ENCODE results near the gene KIF26B.
"Not testable (repeated sequence)": the region's sequence is repeated elsewhere in the genome, so short reads cannot be mapped to it uniquely, and the experiment has no call there.

Gene KIF26B

DNA sequence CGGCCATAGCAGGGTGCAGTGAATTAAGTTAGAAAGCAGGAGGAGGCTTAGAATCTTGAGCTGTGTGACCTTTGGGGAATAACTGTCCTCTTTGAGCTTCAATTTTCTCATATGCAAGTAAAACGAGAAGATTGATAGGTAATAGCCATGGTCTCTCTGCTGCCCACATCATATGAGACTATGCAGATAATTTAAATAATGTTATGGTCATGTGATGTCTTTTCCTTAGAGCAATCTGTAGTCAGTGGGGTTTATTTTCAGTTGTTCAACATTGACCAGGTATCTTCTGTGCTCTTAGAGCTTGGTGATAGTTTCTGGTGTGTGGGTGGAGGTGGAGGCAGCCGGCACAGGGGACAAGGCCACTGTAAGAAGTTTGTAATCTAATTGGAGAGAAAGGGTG is 537.1 kb downstream of the KIF26B start:
- no peak for DNase-seq

DNA sequence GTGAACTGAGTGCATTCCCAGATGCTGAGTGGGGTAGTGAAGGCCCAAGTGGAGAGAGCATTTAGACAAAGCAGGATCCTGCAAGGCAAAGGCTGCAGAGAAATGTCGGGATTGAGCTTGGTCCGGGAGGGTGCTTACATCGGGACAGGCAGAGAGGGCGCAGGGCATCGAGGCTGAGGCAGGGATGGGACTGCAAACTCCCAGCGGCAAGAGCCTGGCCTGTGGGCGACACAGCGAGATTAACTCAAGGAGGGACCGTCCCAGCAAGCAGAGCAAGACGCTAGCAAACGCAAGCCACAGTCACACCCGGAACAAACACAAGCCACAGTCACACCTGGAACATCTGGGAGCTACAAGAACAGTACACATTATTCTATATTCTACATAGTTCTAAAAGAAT is 537.5 kb downstream of the KIF26B start:
- no peak for DNase-seq

DNA sequence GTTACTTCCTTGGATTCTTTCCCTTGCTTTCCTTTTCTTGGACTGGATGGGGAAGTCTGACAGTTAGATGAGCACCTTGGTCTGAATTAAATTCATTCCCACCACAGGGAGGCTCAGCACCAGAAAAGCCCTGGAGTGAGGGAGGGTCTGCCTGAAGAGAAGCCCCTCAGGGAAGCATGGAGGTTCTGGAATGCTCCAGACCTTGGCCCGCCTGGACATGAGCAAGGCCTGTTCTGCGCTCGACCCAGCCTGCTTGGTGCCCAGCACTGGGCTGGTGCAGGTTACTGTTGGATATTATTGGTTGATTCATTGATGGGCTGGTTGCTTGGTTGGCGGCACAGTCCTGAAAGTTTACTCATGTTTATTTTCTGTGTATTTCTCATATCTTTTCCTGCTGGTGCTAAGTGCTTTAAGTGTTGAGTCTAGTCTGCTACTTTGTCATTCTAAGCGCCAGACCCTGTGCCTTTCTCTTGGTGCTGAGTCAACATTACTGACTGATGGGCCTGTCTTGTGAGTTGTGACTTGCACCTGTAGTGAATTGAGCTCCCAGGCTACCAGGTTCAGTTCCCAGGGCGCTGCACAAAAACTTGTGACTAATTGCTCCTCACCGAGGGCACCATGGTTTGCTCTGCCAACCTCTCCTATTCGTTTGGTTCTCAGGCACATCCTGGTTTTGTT is 538.5 kb downstream of the KIF26B start:
- no peak for DNase-seq

DNA sequence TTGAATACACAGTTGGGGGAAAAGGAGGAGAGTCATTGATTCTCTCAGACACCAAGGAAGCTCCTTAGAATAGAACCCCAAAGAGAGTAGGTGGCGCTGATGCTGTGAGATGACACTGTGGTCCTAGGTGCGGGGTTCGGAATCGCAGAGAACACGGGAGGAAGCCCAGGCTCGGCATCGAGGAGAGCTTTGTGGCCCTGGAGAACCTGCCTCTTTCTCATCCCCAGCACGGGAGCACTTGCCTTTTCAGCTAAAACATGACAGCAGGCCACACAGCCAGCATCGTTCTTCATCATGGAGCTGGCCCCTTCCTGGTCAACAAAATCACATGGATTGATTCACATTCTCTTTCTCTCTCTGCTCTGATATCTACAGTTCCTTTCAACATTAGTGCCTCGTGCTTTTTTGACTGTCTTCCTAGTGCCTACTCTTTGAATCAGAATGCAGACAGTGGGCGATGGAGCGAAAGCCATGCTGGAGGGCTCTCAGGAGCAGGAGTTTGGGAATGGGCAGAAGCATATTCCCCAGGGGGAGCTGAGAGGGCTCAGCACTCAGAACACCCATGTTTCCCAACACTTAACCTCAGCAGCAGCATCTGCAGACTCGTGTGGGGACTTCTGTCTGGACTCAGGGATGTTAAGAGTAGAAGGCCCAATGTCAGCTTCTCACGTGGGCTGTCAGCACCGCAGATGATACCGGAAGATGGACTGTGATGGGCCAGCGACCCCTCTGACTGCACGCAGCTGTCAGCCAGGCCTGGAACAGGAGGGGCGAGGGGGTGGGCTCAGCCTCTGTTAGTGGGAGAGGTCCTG is 539.4 kb downstream of the KIF26B start:
- no peak for DNase-seq

DNA sequence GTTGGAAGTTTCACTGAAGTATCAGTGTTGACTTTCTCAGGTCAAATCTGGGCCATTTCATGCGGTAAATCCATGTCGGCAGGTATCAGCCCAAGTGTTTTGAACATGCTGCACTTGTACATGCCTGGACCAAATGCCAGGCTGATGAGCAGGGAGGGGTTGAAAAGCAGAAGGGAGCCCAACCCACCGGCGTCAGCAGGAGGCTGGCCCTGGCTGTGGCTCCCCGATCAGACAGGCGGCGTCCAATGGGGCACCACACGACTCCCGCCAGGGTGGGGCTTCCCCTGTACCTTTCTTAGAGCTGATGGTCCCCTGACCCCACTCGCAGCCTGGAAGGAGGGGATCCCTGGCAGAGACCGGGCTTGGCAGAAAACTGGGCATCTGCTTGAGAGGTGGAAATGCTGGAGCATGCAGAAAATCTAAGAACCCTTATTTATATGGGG is 540.0 kb downstream of the KIF26B start:
- DNase-seq = no peak

DNA sequence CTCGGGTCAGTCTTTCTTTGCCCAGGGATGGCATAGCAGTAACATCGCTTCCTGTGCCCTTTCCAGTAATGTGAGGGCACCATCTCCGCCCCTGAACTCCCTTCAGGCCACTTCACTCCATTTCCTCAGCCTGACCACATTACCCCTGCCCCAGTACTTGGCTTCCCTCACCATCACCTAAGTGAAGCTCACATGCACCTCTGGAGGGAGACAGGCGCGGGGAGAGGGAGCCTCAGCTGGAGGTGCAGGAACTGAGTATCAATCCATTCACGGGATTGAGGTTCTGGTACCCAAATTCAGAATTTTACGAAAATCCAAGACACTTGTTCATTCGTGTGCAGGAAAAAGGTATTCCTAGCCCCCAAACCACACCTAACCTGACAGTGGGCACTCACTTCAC is 540.4 kb downstream of the KIF26B start:
- DNase-seq = no peak

DNA sequence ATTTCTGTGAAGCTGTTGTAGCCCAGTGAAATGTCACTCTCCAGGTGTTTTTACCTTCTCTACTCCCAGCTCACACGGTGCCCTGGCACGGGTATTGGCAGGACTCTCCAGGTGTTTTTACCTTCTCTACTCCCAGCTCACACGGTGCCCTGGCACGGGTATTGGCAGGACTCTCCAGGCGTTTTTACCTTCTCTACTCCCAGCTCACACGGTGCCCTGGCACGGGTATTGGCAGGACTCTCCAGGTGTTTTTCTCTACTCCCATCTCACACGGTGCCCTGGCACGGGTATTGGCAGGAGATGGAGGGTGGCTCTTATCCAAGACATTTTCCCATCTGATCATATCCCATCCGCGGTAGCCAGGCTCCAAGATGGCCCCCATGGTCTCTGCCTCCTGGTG is 540.9 kb downstream of the KIF26B start:
- not testable (repeated sequence) for DNase-seq

DNA sequence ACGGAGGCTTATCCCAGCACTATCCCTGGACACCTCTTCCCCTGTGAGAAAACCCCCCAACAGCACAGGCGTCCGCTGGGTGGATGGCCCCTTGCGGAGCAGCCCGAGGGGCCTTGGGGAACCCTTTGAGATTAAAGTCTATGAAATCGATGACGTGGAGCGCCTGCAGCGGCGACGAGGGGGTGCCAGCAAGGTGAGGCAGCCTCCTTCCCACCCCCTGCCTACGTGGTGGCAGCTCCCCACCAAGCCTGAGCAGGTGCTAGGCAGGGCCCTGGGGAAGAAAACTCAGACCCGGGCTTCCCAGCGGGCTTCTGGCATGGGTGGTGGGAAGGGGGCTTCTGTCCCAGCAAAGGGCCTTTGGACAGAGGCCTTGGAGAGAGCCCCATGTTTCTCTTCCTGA is 543.3 kb downstream of the KIF26B start:
- no peak for DNase-seq

DNA sequence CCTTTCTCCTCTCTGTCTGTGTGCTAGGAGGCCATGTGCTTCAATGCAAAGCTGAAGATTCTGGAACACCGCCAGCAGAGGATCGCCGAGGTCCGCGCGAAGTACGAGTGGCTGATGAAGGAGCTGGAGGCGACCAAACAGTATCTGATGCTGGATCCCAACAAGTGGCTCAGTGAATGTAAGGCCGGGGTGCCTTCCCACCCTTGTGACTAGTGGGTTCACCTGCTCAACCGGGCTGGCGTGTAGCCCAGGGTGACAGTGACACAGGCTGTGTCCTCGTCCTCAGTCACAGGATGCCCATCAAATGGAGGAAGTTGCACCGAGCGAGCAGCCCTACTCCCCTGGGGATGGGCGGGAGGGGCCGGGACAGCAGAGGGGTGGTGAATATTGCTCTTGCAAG is 544.1 kb downstream of the KIF26B start:
- DNase-seq = no peak

DNA sequence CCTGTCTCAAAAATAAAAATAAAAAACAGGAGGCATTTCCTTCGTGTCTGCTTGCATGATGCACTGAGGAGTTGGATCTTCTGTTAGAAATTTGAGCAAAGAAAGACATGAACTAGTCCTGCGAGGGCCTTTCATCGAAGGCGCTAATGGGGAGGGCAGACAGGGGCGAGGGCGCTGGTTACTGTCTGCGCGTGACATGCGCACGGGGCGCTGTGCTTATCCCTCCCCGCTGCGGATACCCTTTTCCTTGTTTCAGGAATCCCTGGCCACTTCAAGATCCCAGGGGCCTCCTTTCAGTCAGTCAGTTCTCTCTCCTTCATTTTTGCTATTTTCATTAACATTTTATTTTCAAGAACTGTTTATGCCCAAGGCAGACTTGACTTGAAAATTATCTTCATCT is 545.8 kb downstream of the KIF26B start:
- DNase-seq = no peak

DNA sequence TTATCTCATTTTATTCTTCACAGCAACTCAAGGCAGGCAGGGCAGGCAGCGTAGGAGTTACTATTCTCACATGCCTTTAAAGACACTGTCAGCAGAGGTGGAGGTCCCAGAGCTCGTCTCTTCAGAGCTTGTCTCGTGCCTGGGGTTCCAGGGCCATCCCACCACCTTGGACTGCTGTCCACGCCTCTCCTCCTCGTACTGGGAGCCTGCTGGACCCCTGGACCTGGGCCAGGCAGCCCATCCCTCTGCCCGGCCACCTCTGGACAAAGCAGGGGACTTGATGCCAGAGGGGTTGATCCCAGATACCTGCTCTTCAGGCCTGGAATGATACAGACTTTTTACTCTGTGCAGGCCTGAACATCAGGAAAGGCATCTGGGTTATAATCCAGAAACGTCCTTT is 546.8 kb downstream of the KIF26B start:
- no peak for DNase-seq

DNA sequence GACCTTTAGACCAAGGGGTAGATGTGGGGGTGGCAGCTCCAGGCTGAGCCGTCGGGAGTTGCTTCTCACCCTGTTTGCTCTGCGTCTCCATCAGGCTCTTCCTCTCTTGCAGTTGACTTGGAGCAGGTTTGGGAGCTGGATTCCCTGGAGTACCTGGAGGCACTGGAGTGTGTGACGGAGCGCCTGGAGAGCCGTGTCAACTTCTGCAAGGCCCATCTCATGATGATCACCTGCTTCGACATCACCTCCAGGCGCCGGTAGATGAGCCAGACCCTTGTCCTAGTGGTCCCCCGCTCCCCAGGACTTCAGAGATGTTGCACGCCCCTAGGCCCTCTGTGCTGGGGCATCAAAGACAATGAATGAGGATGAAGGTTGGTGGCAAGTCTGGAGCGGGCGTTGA is 547.6 kb downstream of the KIF26B start:
- no peak for DNase-seq

DNA sequence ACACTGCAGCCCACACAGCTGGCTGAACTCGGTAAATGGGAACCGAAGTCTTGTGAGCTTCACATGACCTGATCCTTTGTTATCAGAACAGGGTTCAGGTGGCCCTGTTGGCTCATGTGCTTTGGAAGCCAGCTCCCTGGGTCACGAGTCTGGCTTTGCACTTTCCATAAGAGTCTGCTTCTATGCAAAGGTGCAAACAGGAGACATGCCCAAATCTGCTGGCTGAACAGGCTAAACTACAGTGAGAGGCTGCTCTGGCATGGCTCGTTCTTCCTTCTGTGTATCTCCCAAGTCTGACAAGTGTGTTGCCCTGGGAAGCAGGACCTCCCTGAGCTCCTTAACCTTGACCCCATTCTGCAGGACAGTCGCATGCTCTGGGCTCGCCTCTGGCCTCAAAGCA is 549.6 kb downstream of the KIF26B start:
- no peak for DNase-seq

DNA sequence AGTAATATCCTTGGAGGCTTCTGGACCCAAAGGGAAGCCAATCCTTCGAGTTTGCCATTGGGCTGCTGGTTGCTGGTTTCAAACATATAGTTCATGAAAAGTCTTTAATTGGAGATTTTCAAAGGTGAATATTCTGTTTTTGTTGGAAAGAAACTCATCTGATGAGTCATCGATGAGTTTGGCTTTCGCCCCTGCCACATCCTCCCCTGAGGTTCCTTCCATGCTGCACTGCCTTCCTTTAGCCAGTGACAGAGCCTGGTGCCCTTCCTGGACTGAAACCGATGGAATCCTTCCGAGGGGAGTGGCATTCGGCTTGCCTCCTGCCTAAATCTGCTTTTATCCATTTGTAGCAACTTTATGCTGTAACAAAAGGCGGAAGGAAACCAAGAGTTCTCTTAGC is 550.0 kb downstream of the KIF26B start:
- DNase-seq = no peak

DNA sequence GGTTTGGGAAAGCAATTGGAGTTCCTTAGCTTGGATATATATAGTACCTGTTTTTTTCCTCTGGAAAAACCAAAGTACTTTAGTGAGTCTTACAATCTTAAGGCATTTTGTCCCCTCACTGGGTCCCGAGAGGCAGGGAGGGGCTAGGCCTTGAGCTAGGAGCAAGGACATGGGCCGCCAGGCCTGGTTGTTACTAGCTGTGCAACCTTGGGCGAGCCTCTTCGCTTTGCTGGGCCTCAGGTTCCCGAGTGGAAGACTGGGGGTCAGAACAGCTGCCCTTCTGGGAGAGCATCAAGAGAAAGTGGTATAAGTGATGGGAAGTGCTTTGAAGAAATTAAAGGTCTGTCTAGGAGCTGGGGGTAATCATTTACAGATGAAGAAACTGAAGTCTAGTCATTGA is 553.2 kb downstream of the KIF26B start:
- no peak for DNase-seq

DNA sequence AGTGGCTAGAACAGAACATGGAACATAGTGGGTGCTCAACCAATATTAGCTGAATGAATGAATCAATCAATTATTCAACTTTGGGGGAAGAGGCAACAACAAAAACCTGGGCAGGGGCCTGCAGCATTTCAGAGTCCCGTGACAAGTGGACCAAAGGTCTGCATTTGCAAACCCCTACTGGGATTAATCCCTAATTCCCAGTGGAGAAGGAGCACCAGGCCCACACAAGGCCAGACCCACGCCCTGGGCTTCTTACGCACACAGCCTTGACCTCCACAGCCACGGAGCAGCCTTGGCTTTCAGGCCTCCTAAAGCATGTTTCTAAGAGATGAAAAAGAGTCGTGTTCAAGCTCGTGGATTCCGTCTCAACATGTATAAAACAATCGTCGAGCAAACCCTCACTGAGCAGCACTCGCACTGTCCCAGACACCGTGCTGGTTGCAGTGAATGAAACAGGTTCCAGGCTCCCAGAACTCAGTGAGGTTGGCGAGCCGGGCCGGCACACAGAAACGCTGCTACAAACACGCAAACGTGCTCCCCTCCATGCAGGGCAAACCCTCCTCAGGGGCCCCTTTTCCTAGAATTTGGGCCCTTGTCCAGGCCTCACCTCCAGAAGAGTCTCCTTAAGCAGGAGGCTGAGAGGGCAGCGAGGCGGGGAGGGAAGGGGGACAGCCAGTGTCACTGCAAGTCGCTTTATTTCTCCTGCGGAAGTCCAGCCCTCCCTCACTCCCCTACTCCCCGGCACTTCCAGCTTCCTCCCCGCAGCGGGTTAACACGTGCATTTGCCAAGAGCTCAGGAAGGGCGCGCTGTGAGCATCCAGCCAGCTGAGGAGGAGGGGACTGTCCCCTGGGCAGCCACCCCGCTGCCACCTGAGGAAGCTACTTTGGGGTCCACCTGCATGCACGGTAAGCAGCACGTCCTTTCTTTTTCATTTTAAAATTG is 556.4 kb downstream of the KIF26B start:
- no peak for DNase-seq

DNA sequence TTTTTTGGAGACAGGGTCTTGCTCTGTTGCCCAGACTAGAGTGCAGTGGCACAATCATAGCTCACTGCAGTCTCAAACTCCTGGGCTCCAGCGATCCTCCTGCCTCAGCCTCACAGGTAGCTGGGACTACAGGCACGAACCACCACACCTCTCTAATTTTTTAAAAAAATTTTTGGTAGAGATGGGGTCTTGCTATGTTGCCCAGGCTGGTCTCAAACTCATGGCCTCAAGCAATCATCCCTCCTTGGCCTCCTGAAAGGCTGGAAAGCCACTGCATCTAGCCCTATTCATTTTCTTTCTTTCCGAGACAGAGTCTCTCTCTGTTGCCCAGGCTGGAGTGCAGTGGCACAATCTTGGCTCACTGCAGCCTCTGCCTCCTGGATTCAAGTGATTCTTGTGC is 559.2 kb downstream of the KIF26B start:
- not testable (repeated sequence) for DNase-seq

DNA sequence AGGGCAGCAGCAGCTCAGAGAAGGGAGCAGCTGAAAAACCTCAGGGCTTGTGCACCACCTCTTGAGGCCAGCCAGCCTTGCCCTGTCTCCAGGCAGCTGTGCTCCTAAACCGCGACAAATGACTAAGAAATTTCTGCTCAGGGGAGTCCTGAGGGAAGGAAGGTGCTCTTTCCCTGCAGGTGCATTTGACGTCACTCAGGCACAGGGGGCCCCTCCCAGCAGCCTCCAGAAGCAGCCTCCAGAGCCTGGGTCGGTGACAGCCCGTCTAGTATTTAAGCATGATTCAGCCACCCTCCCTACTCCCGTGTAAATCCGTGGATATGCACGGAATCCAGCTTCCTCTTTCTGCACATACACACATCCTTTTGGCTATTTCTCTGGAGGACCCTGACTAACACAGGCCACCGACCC is 560.5 kb downstream of the KIF26B start:
- DNase-seq = no peak

DNA sequence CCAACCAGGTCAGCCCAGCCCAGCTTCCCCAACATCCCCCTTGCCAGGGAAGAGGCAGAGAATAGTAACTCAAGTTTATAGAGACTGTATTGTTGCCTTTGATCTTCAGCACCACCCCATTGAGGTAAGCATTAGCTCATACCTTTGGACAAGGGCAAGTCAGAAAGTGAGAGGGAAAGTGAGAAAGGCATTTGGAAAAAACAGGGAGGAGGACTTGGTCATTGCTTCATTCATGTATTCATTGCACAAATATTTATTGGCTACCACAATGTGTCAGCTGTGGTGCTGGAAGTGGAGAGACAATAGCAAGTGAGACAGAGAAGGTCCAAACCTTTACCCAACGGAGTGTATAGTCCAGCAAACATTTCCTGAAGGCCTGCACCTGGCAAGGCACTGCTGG is 561.2 kb downstream of the KIF26B start:
- no peak for DNase-seq

DNA sequence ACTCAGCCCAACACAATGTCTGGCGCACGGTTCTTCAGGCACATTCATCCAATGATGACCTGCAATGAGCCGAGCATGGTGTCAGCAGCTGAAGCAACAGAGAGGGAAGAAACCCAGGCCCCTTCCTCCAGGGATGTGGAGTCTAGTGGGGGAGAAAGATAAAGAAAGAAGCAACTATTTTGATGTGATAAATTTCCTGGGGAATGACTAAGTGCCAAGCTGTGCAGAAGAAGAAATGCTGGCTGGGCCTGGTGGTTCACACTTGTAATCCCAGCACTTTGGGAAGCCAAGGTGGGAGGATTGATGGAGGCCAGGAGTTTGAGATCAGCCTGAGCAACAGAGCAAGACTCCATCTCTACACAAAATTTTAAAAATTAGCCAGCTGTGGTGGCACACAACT is 561.8 kb downstream of the KIF26B start:
- no peak for DNase-seq

DNA sequence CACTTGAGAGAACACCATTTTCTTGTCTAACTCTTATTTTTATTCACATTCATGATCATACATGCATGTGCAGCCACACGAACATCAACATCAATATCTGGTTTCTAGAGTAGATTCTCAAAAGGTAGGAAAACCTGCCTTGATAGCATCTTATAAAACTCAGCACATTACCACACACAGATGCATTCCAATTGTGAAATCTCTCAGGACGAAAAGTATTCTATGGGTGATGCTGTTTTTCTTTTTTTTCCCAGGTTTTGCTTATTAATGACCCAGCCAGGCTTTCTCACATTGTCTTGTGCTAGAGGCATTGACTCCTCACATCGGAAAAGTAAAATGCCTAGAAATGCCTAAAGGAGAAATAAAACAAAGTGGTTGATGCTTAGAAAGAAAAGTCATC is 562.8 kb downstream of the KIF26B start:
- DNase-seq = no peak

DNA sequence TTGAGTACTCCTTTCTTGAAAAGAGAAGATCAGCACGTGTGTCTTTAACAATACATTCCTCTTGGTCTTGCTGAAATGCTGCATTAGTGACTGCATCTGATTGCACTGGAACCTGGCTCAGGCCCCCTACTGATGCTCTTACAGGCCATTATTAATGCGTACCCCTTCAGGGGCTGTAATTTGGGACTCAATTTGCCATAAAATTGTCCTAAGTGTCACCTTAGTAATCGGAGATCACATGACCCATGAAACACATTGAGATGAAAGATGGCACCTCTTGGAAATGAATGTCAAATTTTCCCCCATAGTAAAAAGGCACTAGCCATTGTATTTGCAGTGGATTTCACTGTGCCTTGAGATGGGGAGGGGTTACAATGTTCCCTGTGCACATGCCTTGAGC is 563.3 kb downstream of the KIF26B start:
- no peak for DNase-seq

DNA sequence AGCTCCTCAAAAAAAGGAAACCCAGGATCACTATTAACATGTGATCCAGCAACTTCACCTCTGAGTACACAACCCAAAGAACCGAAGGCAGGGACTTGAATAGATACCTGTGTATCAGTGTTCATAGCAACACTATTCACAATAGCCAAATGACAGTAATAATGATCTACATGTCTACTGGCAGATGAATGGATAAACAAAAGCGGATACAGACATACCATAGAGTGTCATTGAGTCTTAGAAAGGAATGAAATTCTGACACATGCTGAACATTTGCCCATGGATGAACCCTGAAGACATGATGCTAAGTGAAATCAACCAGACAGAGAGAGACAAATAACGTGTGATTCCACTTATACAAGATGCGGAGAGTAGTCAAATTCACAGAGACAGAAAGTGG is 564.2 kb downstream of the KIF26B start:
- no peak for DNase-seq

DNA sequence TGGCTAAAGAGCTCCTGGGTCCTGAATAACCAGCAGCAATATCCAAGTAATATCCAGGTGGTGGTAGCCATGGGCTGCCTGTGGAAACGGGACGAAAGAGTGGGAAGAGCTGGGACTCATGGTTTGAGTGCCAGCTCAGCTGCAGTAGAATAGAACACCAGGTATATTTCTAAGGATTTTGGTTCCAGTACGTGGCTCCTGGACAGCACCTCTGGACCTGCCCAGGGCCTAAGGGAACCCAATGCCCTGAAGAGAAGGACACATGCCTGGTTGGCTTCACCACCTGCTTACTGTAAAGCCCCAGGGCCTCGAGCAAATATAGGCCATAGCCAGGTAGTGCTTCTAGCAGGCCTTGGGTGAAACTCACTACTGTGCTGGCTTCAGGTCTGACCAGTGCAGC is 566.7 kb downstream of the KIF26B start:
- DNase-seq = no peak

Data from activated naive CD4-positive, alpha-beta T cell (primary cell).